PC-9 (cell line): Measurements from ENCODE around the gene UGDH. TPM values are rescaled to one million over a fixed set of nuclear protein-coding genes. Genes with fewer than 3 reads are reported as not detected.

Experiments
- BruUV-seq: library from RNA; stranded (reverse); fragments of 400-500 nt; replicated peaks from 2 replicates; lab custom pipeline; 2021; lab: Mats Ljungman, UMichigan
- CTCF ChIA-PET: fragments of 300-600 bp; sonication (Branson Sonifier 250); formaldehyde crosslinking; loops from one replicate; lab custom pipeline; 2022; ENCODE audit warnings: antibody characterized with exemption; lab: Charles Lee
- POLR2A ChIA-PET: fragments of 300-600 bp; sonication (Branson Sonifier 250); formaldehyde crosslinking; loops from one replicate; lab custom pipeline; 2022; ENCODE audit warnings: antibody characterized with exemption; ENCODE audit not compliant: unreplicated experiment; lab: Charles Lee
- DNase-seq, 2 experiments: peaks; one replicate each; pipeline versions ENCODE4 v3.0.0 to v3.0.0-alpha.2; 2015 to 2022; ENCODE audit warnings: mixed read lengths in 1 of 2
- H2AFZ ChIP-seq: fragments of 200-600 bp; sonication (generic); 2 replicates; pipeline ENCODE4 v1.8.1; 2017; ENCODE audit warnings: antibody characterized with exemption
- H3F3A ChIP-seq: fragments of 200-600 bp; sonication (generic); 2 replicates; pipeline ENCODE4 v1.8.1; 2017; ENCODE audit warnings: antibody characterized with exemption, mild to moderate bottlenecking, low read depth; ENCODE audit not compliant: insufficient read depth
- H3K27ac ChIP-seq: fragments of 200-600 bp; sonication (generic); 2 replicates; pipeline ENCODE4 v1.6.1; 2016; ENCODE audit warnings: mixed run types
- H3K27me3 ChIP-seq: fragments of 200-600 bp; sonication (generic); 2 replicates; pipeline ENCODE4 v1.6.1; 2016; ENCODE audit warnings: low read depth, mixed run types; ENCODE audit not compliant: insufficient read depth
- H3K36me3 ChIP-seq: fragments of 200-600 bp; sonication (generic); 2 replicates; pipeline ENCODE4 v1.6.1; 2016; ENCODE audit warnings: low read depth, mixed run types
- H3K4me1 ChIP-seq: fragments of 200-600 bp; sonication (generic); replicated peaks from 2 replicates; pipeline ENCODE4 v1.6.1; 2016; ENCODE audit warnings: mixed run types; ENCODE audit not compliant: insufficient read depth
- H3K4me2 ChIP-seq: fragments of 200-600 bp; sonication (generic); 2 replicates; pipeline ENCODE4 v1.6.1; 2017; ENCODE audit warnings: mixed run types
- H3K4me3 ChIP-seq: fragments of 200-600 bp; sonication (generic); 2 replicates; pipeline ENCODE4 v1.6.1; 2016; ENCODE audit warnings: mixed run types
- H3K79me2 ChIP-seq: fragments of 200-600 bp; sonication (generic); 2 replicates; pipeline ENCODE4 v1.6.1; 2017; ENCODE audit warnings: low read depth, mixed run types
- H3K9me2 ChIP-seq: fragments of 200-600 bp; sonication (generic); 2 replicates; pipeline ENCODE4 v1.8.1; 2017; ENCODE audit warnings: mild to moderate bottlenecking; ENCODE audit not compliant: insufficient read depth
- H3K9me3 ChIP-seq: fragments of 200-600 bp; sonication (generic); 2 replicates; pipeline ENCODE4 v1.8.1; 2016; ENCODE audit warnings: low read depth; ENCODE audit not compliant: insufficient read depth
- H4K20me1 ChIP-seq: fragments of 200-600 bp; sonication (generic); 2 replicates; pipeline ENCODE4 v1.8.1; 2017; ENCODE audit not compliant: insufficient read depth
- CTCF ChIP-seq: fragments of 200-600 bp; sonication (generic); conservative IDR thresholded peaks from 2 replicates; pipeline ENCODE4 v1.6.1; 2017; ENCODE audit warnings: mixed run types, antibody characterized with exemption, mild to moderate bottlenecking, moderate library complexity
- EZH2 ChIP-seq: fragments of 200-600 bp; sonication (generic); IDR thresholded peaks from 2 replicates; pipeline ENCODE4 v1.8.0; 2017; ENCODE audit warnings: antibody characterized with exemption, low read depth
- intact Hi-C: fragments of 100-400 bp; cut with micrococcal nuclease; formaldehyde crosslinking; loops from one replicate; pipeline ENCODE4 v1.10.0; 2022; ENCODE audit not compliant: unreplicated experiment
- total RNA-seq: library from RNA; stranded (reverse); gene quantifications from 2 replicates; pipeline ENCODE4 v1.2.3, GENCODE V29; 2021

Gene UGDH
- total RNA-seq, 1 experiment from 2014 or later: 98.5 TPM

- BruUV-seq: no TSS peak
- H4K20me1 ChIP-seq: no peaks in the 10 kb centered on the region
- no peak overlapping the region for H3K4me2 ChIP-seq
- no peak overlapping the region for H3K27ac ChIP-seq
- no peaks in the 10 kb centered on the region for H3K9me2 ChIP-seq
- H3K36me3 ChIP-seq: no peaks in the 10 kb centered on the region
- ChIA-PET CTCF (no interaction called here), POLR2A (no interaction called here)
- no peaks in the 10 kb centered on the region for H3K79me2 ChIP-seq
- H3K27me3 ChIP-seq: no peaks in the 10 kb centered on the region
- no peak overlapping the region for H2AFZ ChIP-seq
- H3K4me3 ChIP-seq: no peak overlapping the region
- DNase-seq: no peak
- TF ChIP-seq EZH2 (no peak), CTCF (no peak)
- no peaks in the 10 kb centered on the region for H3K4me1 ChIP-seq
- intact Hi-C loops: no loop called here
- H3F3A ChIP-seq: no peaks in the 10 kb centered on the region
- no peaks in the 10 kb centered on the region for H3K9me3 ChIP-seq
Measured at GRCh38 chr4:39559626-39560025, 32.4 kb upstream of the UGDH start.

- Histone ChIP-seq H2AFZ (no peak overlapping the region), H3K79me2 (no peaks in the 10 kb centered on the region), H3K4me2 (no peak overlapping the region), H3K9me3 (no peaks in the 10 kb centered on the region), H4K20me1 (no peaks in the 10 kb centered on the region), H3K4me3 (no peak overlapping the region), H3K27me3 (no peaks in the 10 kb centered on the region), H3K36me3 (no peaks in the 10 kb centered on the region), H3K9me2 (no peaks in the 10 kb centered on the region), H3F3A (no peaks in the 10 kb centered on the region; the same call in 1 of the 2 replicates), H3K4me1 (no peaks in the 10 kb centered on the region), H3K27ac (no peak overlapping the region)
- intact Hi-C loops: no loop called here
- no TSS peak for BruUV-seq
- CTCF ChIA-PET: no interaction called here
- POLR2A ChIA-PET: interaction anchor here (0.6 kb wide), 1 partner anchor 773 kb away, joined by 6 read pairs; the partner anchor contains the start of gene TLR10
- no peak for TF ChIP-seq CTCF
- TF ChIP-seq EZH2: no peak
- DNase-seq: no peak
Measured at GRCh38 chr4:39555472-39555871, 28.2 kb upstream of the UGDH start.

GRCh38 chr4:39548425-39549067, 21.3 kb upstream of the UGDH start:
- intact Hi-C loops: no loop called here
- H3K4me3 ChIP-seq: no peak overlapping the region
- no peak for TF ChIP-seq EZH2
- TF ChIP-seq CTCF: no peak
- no TSS peak for BruUV-seq
- H3K36me3 ChIP-seq: no peaks in the 10 kb centered on the region
- H3K9me2 ChIP-seq: no peaks in the 10 kb centered on the region
- ChIA-PET POLR2A (interaction anchor here (0.6 kb wide), 1 partner anchor 89 kb away, joined by 5 read pairs; no protein-coding TSS in a partner anchor), CTCF (interaction anchor here (0.6 kb wide), 1 partner anchor 92 kb away, joined by 3 read pairs; no protein-coding TSS in a partner anchor)
- peaks cover 19% of the 10 kb centered on the region for H3K4me1 ChIP-seq
- peak overlapping the region; percentile 32 for H3K27ac ChIP-seq
- H2AFZ ChIP-seq: no peak overlapping the region
- H3K79me2 ChIP-seq: no peaks in the 10 kb centered on the region
- H3F3A ChIP-seq: peaks cover 19% of the 10 kb centered on the region; the same call in 1 of the 2 replicates
- H3K9me3 ChIP-seq: no peaks in the 10 kb centered on the region
- DNase-seq: peak in 1 of 2 experiments; percentile 69
- no peak overlapping the region for H3K4me2 ChIP-seq
- H3K27me3 ChIP-seq: no peaks in the 10 kb centered on the region
- H4K20me1 ChIP-seq: no peaks in the 10 kb centered on the region
